Spinal cord (tissue), 10 donors: ENCODE data around the gene ARHGEF1. TPM values are rescaled to one million over a fixed set of nuclear protein-coding genes. Genes with fewer than 3 reads are reported as not detected.
A peak's percentile ranks its signal among the peaks of the same experiment; 100 is the strongest.

Source experiments
- DNase-seq, 6 donors: peaks; one replicate each; pipeline versions ENCODE4 v3.0.0 to v3.0.0-alpha.2; 2013 to 2015; ENCODE audit warnings: low spot score in 6 of 6, low read depth in 4 of 6
- H3K27ac ChIP-seq: one replicate; pipeline ENCODE4 v1.5.1; 2013; ENCODE audit warnings: low read depth, low read length, control low read depth
- H3K27me3 ChIP-seq: one replicate; pipeline ENCODE4 v1.6.1; 2013; ENCODE audit warnings: low read length; ENCODE audit not compliant: control insufficient read depth, insufficient read depth
- H3K36me3 ChIP-seq: one replicate; pipeline ENCODE4 v1.6.1; 2013; ENCODE audit warnings: low read length; ENCODE audit not compliant: control insufficient read depth, insufficient read depth
- H3K4me1 ChIP-seq: one replicate; pipeline ENCODE4 v1.6.1; 2013; ENCODE audit warnings: low read length; ENCODE audit not compliant: control insufficient read depth, insufficient read depth
- H3K4me3 ChIP-seq: one replicate; pipeline ENCODE4 v1.5.1; 2013; ENCODE audit warnings: low read depth, low read length, control low read depth
- H3K9me3 ChIP-seq: one replicate; pipeline ENCODE4 v1.6.1; 2013; ENCODE audit warnings: low read length; ENCODE audit not compliant: control insufficient read depth, insufficient read depth
- WGBS: methylation state at CpG from one replicate; pipeline ENCODE4 v1.1.5; 2013; ENCODE audit warnings: missing lambda C conversion rate; ENCODE audit not compliant: insufficient coverage; 5-methylcytosine and 5-hydroxymethylcytosine counted together
- polyA plus RNA-seq, 2 donors: library from polyadenylated mRNA; unstranded; fragments of 120-200 nt; gene quantifications; one replicate each; pipeline ENCODE4 v1.2.1, GENCODE V29; 2013; ENCODE audit not compliant: insufficient read length in 2 of 2
- total RNA-seq, 2 donors: library from RNA; depleted of rRNA in 1 of 2; stranded (reverse); fragments of 120-200 nt in 1 of 2; fragments of >200 nt in 1 of 2; gene quantifications; one replicate each; pipeline versions ENCODE4 v1.2.3 to v1.2.4, GENCODE V29; 2013 to 2014
- donor health status: healthy.

The ARHGEF1 gene
- total and polyA plus RNA-seq, 4 donors: 17.3 to 113 (median 51.3) TPM

GRCh38 chr19:41861116-41861768, 21.7 kb upstream of the ARHGEF1 start:
- peak overlapping the region; percentile 52 for H3K27ac ChIP-seq
- peaks cover 26% of the 10 kb centered on the region for H3K4me1 ChIP-seq
- peaks cover 49% of the 10 kb centered on the region for H3K36me3 ChIP-seq
- no peaks in the 10 kb centered on the region for H3K27me3 ChIP-seq
- 53% methylated on average over 6 of the region's 9 CpGs for WGBS
- no peak for DNase-seq
- no peaks in the 10 kb centered on the region for H3K9me3 ChIP-seq
- H3K4me3 ChIP-seq: peak overlapping the region; percentile 81

- no peaks in the 10 kb centered on the region for H3K9me3 ChIP-seq
- H3K4me3 ChIP-seq: no peak overlapping the region
- H3K4me1 ChIP-seq: peaks cover 26% of the 10 kb centered on the region
- no peak for DNase-seq
- H3K27me3 ChIP-seq: no peaks in the 10 kb centered on the region
- no peak overlapping the region for H3K27ac ChIP-seq
- peaks cover 55% of the 10 kb centered on the region for H3K36me3 ChIP-seq
- 58% methylated on average over 3 of the region's 9 CpGs for WGBS
These were observed 21.1 kb upstream of the ARHGEF1 start for GRCh38 chr19:41861846-41862245.

- Histone ChIP-seq H3K4me1 (peaks cover 26% of the 10 kb centered on the region), H3K27ac (no peak overlapping the region), H3K36me3 (peaks cover 62% of the 10 kb centered on the region), H3K4me3 (no peak overlapping the region), H3K27me3 (no peaks in the 10 kb centered on the region), H3K9me3 (no peaks in the 10 kb centered on the region)
- no peak for DNase-seq
- no CpG with 5 or more reads among the region's 2 CpGs for WGBS
These were observed 20.5 kb upstream of the ARHGEF1 start for GRCh38 chr19:41862445-41862986.

- Histone ChIP-seq H3K27me3 (no peaks in the 10 kb centered on the region), H3K4me3 (no peak overlapping the region), H3K36me3 (peaks cover 71% of the 10 kb centered on the region), H3K27ac (no peak overlapping the region), H3K9me3 (no peaks in the 10 kb centered on the region), H3K4me1 (peaks cover 26% of the 10 kb centered on the region)
- 100% methylated on average over 4 of the region's 11 CpGs for WGBS
- DNase-seq: no peak
These were observed 19.6 kb upstream of the ARHGEF1 start for GRCh38 chr19:41863209-41863931.

- peaks cover 26% of the 10 kb centered on the region for H3K4me1 ChIP-seq
- H3K36me3 ChIP-seq: peaks cover 81% of the 10 kb centered on the region
These were observed 18.6 kb upstream of the ARHGEF1 start for GRCh38 chr19:41864374-41864773.

GRCh38 chr19:41866284-41866683, 16.7 kb upstream of the ARHGEF1 start:
- WGBS: 96% methylated on average over 3 of the region's 3 CpGs
- no peaks in the 10 kb centered on the region for H3K9me3 ChIP-seq
- H3K27me3 ChIP-seq: no peaks in the 10 kb centered on the region
- H3K27ac ChIP-seq: no peak overlapping the region
- H3K4me1 ChIP-seq: peaks cover 18% of the 10 kb centered on the region
- DNase-seq: no peak
- H3K4me3 ChIP-seq: no peak overlapping the region
- peaks cover 98% of the 10 kb centered on the region for H3K36me3 ChIP-seq

More at GRCh38 chr19:41864374-41864773, 18.6 kb upstream of the ARHGEF1 start:
- H3K27ac ChIP-seq: no peak overlapping the region
- no peaks in the 10 kb centered on the region for H3K9me3 ChIP-seq
- 93% methylated on average over 3 of the region's 5 CpGs for WGBS
- H3K27me3 ChIP-seq: no peaks in the 10 kb centered on the region
- no peak overlapping the region for H3K4me3 ChIP-seq
- DNase-seq: no peak

- H3K27me3 ChIP-seq: no peaks in the 10 kb centered on the region
- H3K4me3 ChIP-seq: no peak overlapping the region
- DNase-seq: no peak
- H3K36me3 ChIP-seq: peaks cover 96% of the 10 kb centered on the region
- H3K9me3 ChIP-seq: no peaks in the 10 kb centered on the region
- no peak overlapping the region for H3K27ac ChIP-seq
- WGBS: 93% methylated on average over 9 of the region's 10 CpGs
- peaks cover 2% of the 10 kb centered on the region for H3K4me1 ChIP-seq
These were observed 14.6 kb upstream of the ARHGEF1 start for GRCh38 chr19:41868120-41868988.

GRCh38 chr19:41868989-41869300, 14.0 kb upstream of the ARHGEF1 start:
- Histone ChIP-seq H3K36me3 (peaks cover 93% of the 10 kb centered on the region), H3K27me3 (no peaks in the 10 kb centered on the region), H3K4me3 (no peak overlapping the region), H3K9me3 (no peaks in the 10 kb centered on the region), H3K27ac (no peak overlapping the region), H3K4me1 (no peaks in the 10 kb centered on the region)
- DNase-seq: no peak
- WGBS: 88% methylated on average over 12 of the region's 12 CpGs

GRCh38 chr19:41869374-41869955, 13.5 kb upstream of the ARHGEF1 start:
- peaks cover 88% of the 10 kb centered on the region for H3K36me3 ChIP-seq
- 55% methylated on average over 5 of the region's 13 CpGs for WGBS
- no peaks in the 10 kb centered on the region for H3K4me1 ChIP-seq
- H3K4me3 ChIP-seq: no peak overlapping the region
- H3K27me3 ChIP-seq: no peaks in the 10 kb centered on the region
- no peak for DNase-seq
- no peak overlapping the region for H3K27ac ChIP-seq
- H3K9me3 ChIP-seq: no peaks in the 10 kb centered on the region
